Endothelial cell (in vitro differentiated cells): ENCODE data around the gene PGLYRP3. TPM values are rescaled to one million over a fixed set of nuclear protein-coding genes. Genes with fewer than 3 reads are reported as not detected.

ENCODE experiments used
- DNase-seq: peaks from one replicate; pipeline ENCODE4 v3.0.0; 2021; ENCODE audit warnings: low spot score
- H3K27ac Mint-ChIP-seq: one replicate; pipeline ENCODE4 v1.8.0; 2021; ENCODE audit warnings: mixed read lengths, inconsistent platforms; ENCODE audit not compliant: unreplicated experiment
- H3K27me3 Mint-ChIP-seq: one replicate; pipeline ENCODE4 v1.8.0; 2021; ENCODE audit warnings: mild to moderate bottlenecking, moderate library complexity, mixed read lengths, inconsistent platforms; ENCODE audit not compliant: unreplicated experiment
- H3K36me3 Mint-ChIP-seq: one replicate; pipeline ENCODE4 v1.8.0; 2021; ENCODE audit warnings: mild to moderate bottlenecking, low read depth, mixed read lengths, inconsistent platforms; ENCODE audit not compliant: unreplicated experiment
- H3K4me1 Mint-ChIP-seq: one replicate; pipeline ENCODE4 v1.8.0; 2021; ENCODE audit warnings: mild to moderate bottlenecking, mixed read lengths, inconsistent platforms; ENCODE audit not compliant: unreplicated experiment
- H3K4me3 Mint-ChIP-seq: one replicate; pipeline ENCODE4 v1.8.0; 2021; ENCODE audit warnings: mild to moderate bottlenecking, mixed read lengths, inconsistent platforms; ENCODE audit not compliant: unreplicated experiment
- H3K9me3 Mint-ChIP-seq: one replicate; pipeline ENCODE4 v1.8.0; 2021; ENCODE audit warnings: mixed read lengths, inconsistent platforms; ENCODE audit not compliant: unreplicated experiment
- total RNA-seq: library from RNA; stranded (reverse); fragmentation: NEBNext Ultra II Directional; extraction: Animal tissue kit (Norgen Biotek cat#: 25700); gene quantifications from one replicate; pipeline ENCODE4 v1.2.1, GENCODE V29; 2021; ENCODE audit not compliant: unreplicated experiment
- TF ChIP-seq, protein P1 (sequence below): fragments of 200-600 bp; sonication (generic); IDR thresholded peaks from one replicate; pipeline ENCODE4 v1.5.0; 2021; ENCODE audit warnings: antibody characterized with exemption; ENCODE audit not compliant: unreplicated experiment

Gene PGLYRP3
- total RNA-seq, 1 donor from 2014 or later, result 1.1 TPM

- no peak overlapping the region for H3K4me3 Mint-ChIP-seq
- H3K27me3 Mint-ChIP-seq, result peaks cover 6% of the 10 kb centered on the region
- H3K36me3 Mint-ChIP-seq, result no peaks in the 10 kb centered on the region
- peaks cover 21% of the 10 kb centered on the region for H3K4me1 Mint-ChIP-seq
- no peak for DNase-seq
- no peak overlapping the region for H3K27ac Mint-ChIP-seq
- TF ChIP-seq, protein P1, sequence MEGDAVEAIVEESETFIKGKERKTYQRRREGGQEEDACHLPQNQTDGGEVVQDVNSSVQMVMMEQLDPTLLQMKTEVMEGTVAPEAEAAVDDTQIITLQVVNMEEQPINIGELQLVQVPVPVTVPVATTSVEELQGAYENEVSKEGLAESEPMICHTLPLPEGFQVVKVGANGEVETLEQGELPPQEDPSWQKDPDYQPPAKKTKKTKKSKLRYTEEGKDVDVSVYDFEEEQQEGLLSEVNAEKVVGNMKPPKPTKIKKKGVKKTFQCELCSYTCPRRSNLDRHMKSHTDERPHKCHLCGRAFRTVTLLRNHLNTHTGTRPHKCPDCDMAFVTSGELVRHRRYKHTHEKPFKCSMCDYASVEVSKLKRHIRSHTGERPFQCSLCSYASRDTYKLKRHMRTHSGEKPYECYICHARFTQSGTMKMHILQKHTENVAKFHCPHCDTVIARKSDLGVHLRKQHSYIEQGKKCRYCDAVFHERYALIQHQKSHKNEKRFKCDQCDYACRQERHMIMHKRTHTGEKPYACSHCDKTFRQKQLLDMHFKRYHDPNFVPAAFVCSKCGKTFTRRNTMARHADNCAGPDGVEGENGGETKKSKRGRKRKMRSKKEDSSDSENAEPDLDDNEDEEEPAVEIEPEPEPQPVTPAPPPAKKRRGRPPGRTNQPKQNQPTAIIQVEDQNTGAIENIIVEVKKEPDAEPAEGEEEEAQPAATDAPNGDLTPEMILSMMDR, result no peak
- H3K9me3 Mint-ChIP-seq, result no peaks in the 10 kb centered on the region
Measured at GRCh38 chr1:153360190-153360589, 47.4 kb upstream of the PGLYRP3 start.

DNA sequence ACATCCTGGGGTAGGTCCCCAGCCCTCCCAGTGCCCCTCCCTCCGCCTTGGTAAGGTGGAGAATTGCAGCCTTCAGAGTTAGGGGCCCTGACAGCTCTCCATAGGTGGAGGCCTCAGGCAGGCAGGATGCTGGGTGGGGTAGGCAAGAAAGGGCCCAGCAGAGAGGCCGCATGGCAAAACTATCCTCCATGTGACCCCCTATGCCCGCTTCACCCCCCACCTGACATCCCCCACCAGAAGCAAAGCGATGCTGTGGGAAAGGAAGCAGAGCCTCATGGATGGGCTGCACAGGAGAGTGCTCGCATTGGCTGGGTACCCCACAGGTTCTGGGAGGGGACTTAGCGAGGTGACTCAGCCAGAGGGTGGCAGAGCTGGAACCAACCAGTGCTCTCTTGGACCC, 46.5 kb upstream of the PGLYRP3 start:
- no peak overlapping the region for H3K27ac Mint-ChIP-seq
- peaks cover 5% of the 10 kb centered on the region for H3K27me3 Mint-ChIP-seq
- no peaks in the 10 kb centered on the region for H3K36me3 Mint-ChIP-seq
- H3K4me1 Mint-ChIP-seq, result peaks cover 21% of the 10 kb centered on the region
- no peaks in the 10 kb centered on the region for H3K9me3 Mint-ChIP-seq
- H3K4me3 Mint-ChIP-seq, result no peak overlapping the region
- no peak for DNase-seq
- TF ChIP-seq, protein P1, result no peak

DNA sequence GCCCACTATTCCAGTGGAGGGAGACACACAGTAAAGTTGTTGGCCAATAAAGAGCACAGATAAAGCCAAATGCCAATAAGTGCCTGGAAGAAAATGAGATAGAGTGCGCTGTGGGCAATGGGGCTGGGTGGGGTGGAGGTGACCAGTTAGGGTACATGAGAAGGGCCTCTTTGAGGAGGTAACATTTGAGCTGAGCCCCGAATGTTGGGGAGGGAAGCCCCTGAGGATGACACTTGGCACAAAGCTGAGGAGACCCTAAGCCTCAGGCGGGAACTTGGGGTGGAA, 45.9 kb upstream of the PGLYRP3 start:
- TF ChIP-seq, protein P1, result no peak
- DNase-seq, result no peak
- no peaks in the 10 kb centered on the region for H3K36me3 Mint-ChIP-seq
- H3K4me3 Mint-ChIP-seq, result no peak overlapping the region
- peaks cover 5% of the 10 kb centered on the region for H3K27me3 Mint-ChIP-seq
- H3K4me1 Mint-ChIP-seq, result peaks cover 21% of the 10 kb centered on the region
- H3K9me3 Mint-ChIP-seq, result no peaks in the 10 kb centered on the region
- H3K27ac Mint-ChIP-seq, result no peak overlapping the region

DNA sequence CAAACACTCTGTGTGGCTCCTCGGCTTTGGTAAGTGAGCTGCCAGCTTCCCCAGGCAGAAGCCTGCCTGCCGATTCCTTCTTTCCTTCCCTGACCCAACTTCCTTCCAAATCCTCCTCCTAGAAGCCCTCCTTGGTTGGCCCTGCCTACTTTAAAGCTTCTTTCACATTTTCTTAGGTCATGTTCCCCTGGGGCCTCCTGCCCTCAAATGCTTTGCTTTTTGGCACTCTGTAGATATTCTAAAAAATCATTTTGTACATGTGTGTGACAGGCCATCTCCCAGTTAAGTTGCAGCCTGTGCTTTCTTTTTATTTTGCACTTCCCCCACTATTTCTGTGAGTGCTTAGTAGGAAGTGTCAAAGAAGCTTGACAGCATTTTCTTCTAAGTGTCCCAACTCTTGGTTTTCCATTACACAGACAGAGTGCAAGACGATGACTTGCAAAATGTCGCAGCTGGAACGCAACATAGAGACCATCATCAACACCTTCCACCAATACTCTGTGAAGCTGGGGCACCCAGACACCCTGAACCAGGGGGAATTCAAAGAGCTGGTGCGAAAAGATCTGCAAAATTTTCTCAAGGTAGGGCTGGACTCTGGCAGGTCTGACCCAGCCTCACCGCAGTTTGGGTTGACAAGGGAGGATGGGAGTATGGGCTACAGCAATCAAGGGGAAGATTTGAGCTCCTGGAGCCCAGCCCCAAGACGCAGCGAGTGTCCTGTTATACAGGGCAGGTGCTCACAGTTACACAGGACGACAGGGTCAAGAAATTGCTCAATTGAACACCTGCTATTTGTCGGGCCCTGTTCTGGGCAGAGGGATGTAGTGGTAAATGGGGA, 45.3 kb upstream of the PGLYRP3 start, which contains the start of gene S100A9:
Gene S100A9, plus strand, starts transcription at position 2 of the 838 bp plus-strand sequence. Its CDS starts 430 bp downstream, at position 432.
- no peak for DNase-seq
- TF ChIP-seq, protein P1, result no peak
- Mint-ChIP-seq H3K27me3 (peaks cover 5% of the 10 kb centered on the region), H3K36me3 (no peaks in the 10 kb centered on the region), H3K4me1 (peaks cover 21% of the 10 kb centered on the region), H3K27ac (no peak within 1 kb of the TSS), H3K4me3 (peak within 1 kb of the TSS; percentile 29), H3K9me3 (no peaks in the 10 kb centered on the region)

DNA sequence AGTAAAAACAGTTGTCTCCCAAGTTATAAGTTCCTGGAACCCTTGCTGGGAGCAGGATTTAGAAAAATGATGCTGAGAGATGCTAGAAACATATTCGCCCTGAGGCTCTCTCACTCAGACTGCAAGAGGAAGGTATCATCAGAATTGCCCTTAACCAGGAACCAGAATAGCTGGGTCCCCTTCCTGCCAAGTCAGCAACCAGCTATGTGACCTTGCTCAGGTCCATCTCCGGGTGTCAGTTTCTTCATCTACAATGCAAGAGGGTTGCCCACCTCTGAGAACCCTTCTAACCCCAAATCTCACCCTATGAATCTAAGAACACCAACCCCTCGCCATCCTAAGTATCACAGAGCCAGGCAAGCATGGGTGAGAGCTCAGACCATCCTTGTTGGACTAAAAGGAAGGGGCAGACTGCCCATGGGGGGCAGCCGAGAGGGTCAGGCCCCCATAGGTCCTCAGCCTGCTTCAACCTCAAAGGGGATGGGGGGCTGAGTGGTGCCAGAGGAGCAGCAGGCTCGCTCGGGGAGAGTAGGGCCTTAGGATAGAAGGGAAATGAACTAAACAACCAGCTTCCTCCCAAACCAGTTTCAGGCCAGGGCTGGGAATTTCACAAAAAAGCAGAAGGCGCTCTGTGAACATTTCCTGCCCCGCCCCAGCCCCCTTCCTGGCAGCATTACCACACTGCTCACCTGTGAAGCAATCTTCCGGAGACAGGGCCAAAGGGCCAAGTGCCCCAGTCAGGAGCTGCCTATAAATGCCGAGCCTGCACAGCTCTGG, 44.5 kb upstream of the PGLYRP3 start:
- H3K4me1 Mint-ChIP-seq, result peaks cover 27% of the 10 kb centered on the region
- H3K36me3 Mint-ChIP-seq, result no peaks in the 10 kb centered on the region
- H3K9me3 Mint-ChIP-seq, result no peaks in the 10 kb centered on the region
- DNase-seq, result no peak
- H3K4me3 Mint-ChIP-seq, result no peak overlapping the region
- H3K27me3 Mint-ChIP-seq, result peaks cover 5% of the 10 kb centered on the region
- TF ChIP-seq, protein P1, result no peak
- no peak overlapping the region for H3K27ac Mint-ChIP-seq
